ENCODE measurements around the gene TSPAN15.
"Not testable (repeated sequence)": the region's sequence is repeated elsewhere in the genome, so short reads cannot be mapped to it uniquely, and the experiment has no call there.

The TSPAN15 gene

DNA sequence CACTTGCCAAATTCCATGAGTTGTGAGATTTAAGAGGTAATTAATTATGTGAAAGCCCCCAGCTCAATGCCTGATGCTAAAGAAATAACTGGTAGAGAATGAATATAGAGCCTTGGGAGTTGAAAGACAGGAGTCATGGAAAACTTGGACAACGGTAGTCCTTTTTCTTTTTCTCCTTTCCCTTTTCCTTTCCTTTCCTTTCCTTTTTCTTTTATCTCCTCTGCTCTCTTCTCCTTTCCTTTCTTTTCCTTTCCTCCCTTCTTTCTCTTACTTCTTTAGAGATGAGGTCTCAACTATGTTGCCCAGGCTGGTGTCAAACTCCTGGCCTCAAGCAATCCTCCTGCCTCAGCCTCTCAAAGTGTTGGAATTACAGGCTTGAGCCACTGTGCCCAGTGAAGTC is 7.9 kb upstream of the TSPAN15 start:
- no peak for DNase-seq
- ATAC-seq (replicated peaks), result no peak
- peaks cover 24 to 37% of the 10 kb centered on the region in 2 donors for H3K27me3 Mint-ChIP-seq
- no peak overlapping the region for H3K4me3 Mint-ChIP-seq
- no peaks in the 10 kb centered on the region for H3K9me3 Mint-ChIP-seq
- no peaks in the 10 kb centered on the region for H3K4me1 Mint-ChIP-seq (ENCODE audit: low read depth in 2 of 2)
- no peak overlapping the region for H3K27ac Mint-ChIP-seq
- peaks cover under 1% of the 10 kb centered on the region for H3K36me3 Mint-ChIP-seq (ENCODE audit: insufficient read depth)

DNA sequence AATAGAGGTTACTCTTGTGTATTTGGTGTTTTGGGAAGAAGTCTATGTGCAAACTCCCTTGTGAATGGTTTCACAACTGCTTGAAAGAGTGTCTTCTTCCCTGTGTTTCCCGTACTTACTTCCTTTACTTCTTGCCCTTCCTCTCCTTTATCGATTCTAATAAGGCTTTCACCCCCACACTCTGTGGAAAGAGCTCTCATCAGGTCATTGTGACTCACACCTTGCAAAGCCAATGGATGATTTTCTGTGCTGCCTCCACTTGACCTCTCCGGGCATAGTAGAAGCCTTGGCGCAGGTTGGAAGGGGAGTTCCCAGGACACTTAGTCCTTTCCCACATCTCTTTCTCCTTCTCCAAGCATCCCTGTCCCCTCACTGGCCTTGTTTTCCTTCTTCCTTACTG is 6.2 kb upstream of the TSPAN15 start:
- no peak for ATAC-seq (replicated peaks)
- H3K27ac Mint-ChIP-seq, result no peak overlapping the region
- no peak for DNase-seq
- peaks cover 0 to 4% of the 10 kb centered on the region in 2 donors for H3K4me1 Mint-ChIP-seq (ENCODE audit: low read depth in 2 of 2)
- H3K4me3 Mint-ChIP-seq, result no peak overlapping the region
- peaks cover 8% of the 10 kb centered on the region for H3K36me3 Mint-ChIP-seq (ENCODE audit: insufficient read depth)
- H3K9me3 Mint-ChIP-seq, result no peaks in the 10 kb centered on the region
- peaks cover 10 to 28% of the 10 kb centered on the region in 2 donors for H3K27me3 Mint-ChIP-seq

DNA sequence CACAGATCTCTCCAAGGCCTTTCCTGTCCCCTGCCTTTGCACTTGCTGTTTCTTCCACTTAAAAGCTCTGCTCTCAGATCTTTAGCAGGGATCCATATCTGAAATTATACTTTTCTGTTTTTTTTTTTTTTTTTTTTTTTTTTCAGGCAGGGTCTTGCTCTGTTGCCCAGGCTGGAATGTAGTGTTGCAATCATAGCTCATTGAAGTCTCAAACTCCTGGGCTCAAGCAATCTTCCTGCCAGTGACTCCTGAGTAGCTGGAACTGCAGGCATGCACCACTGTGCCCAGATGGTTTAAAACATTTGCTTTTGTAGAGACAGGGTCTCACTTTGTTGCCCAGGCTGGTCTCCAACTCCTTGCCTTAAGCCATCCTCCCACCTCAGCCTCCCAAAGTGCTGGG is 5.0 kb upstream of the TSPAN15 start:
- H3K27me3 Mint-ChIP-seq, result peaks cover 10 to 27% of the 10 kb centered on the region in 2 donors
- DNase-seq (no peak), ATAC-seq (replicated peaks) (no peak)
- H3K27ac Mint-ChIP-seq, result peak overlapping the region in 1 of 2 donors; percentile 13
- no peak overlapping the region for H3K4me3 Mint-ChIP-seq
- peaks cover 9% of the 10 kb centered on the region for H3K36me3 Mint-ChIP-seq (ENCODE audit: insufficient read depth)
- no peaks in the 10 kb centered on the region for H3K9me3 Mint-ChIP-seq
- H3K4me1 Mint-ChIP-seq (ENCODE audit: low read depth in 2 of 2), result peaks cover 4 to 7% of the 10 kb centered on the region in 2 donors

DNA sequence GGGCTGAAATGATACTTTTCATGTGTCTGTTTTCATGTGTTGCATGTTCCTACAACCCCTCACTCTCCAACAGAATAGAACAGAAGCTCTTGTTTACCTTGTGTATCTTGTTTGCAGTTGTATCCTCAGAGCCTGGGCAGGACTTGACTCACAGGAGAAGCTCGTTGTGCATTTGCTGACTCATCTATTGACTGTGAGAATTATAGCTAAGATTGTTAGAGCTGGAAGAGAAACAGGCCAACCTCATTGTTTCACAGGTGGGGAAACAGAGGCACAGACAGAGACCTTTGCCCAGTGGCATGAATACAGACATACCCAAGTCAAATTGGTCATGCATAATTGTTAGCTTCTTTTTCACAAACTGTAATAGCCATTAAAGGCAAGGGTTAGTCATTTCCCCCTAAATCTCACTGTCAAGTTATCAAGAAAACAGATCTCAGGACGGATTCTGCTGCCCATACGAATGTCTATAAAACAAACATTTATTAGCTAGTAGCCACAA is 4.6 kb upstream of the TSPAN15 start:
- Mint-ChIP-seq H3K27me3 (peaks cover 5 to 22% of the 10 kb centered on the region in 2 donors), H3K4me1 (ENCODE audit: low read depth in 2 of 2) (peaks cover 7 to 10% of the 10 kb centered on the region in 2 donors), H3K9me3 (no peaks in the 10 kb centered on the region), H3K27ac (no peak overlapping the region), H3K36me3 (ENCODE audit: insufficient read depth) (peaks cover 9% of the 10 kb centered on the region), H3K4me3 (no peak overlapping the region)
- no peak for DNase-seq
- no peak for ATAC-seq (replicated peaks)

DNA sequence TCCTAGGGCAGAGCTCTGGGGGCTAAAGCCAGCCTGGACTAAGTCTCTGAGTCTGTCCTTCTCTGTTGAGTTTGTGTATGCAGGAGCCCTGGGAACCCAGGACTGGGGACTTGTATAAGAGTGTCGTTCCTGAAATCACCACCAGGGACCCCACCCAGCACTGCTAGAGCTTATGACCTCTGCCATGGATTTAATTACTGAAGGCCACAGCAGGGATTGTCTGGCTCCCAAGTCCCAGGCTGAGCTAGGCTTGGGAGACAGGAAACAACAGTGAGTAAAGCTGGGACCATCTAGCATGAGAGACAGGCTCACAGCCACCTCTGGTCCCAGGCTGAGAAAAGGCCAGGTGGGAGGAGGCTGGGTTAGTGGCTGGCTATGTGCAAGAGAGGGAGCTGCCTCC is 1.4 kb upstream of the TSPAN15 start:
- DNase-seq (peak; percentile 39 to 51 (median 48)), ATAC-seq (replicated peaks) (peak; percentile 58)
- H3K36me3 Mint-ChIP-seq (ENCODE audit: insufficient read depth), result peaks cover 9% of the 10 kb centered on the region
- peak overlapping the region in 1 of 2 donors; percentile 88 for H3K27ac Mint-ChIP-seq
- no peaks in the 10 kb centered on the region for H3K9me3 Mint-ChIP-seq
- peak overlapping the region in 1 of 2 donors; percentile 2 for H3K4me3 Mint-ChIP-seq
- H3K27me3 Mint-ChIP-seq, result peaks cover 0 to 19% of the 10 kb centered on the region in 2 donors
- H3K4me1 Mint-ChIP-seq (ENCODE audit: low read depth in 2 of 2), result peaks cover 12 to 23% of the 10 kb centered on the region in 2 donors

DNA sequence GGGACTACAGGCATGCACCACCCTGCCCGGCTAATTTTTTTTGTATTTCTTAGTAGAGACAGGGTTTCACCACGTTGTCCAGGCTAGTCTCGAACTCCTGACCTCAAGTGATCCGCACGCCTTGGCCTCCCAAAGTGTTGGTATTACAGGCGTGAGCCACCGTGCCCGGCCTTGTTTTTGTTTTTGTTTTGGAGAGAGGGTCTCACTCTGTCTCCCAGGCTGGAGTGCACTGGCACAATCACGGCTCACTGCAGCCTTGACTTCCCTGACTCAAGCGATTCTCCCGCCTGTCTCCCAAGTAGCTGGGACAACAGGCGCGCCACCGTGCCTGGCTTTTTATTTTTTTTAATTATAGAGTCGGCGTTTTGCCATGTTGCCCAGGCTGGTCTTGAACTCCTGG is 870 bp upstream of the TSPAN15 start:
- H3K9me3 Mint-ChIP-seq; ATAC-seq (replicated peaks); H3K36me3 Mint-ChIP-seq (ENCODE audit: insufficient read depth); H3K27ac Mint-ChIP-seq; DNase-seq: not testable (repeated sequence)
- Mint-ChIP-seq H3K4me3 (peak overlapping the region; percentile 85 to 89), H3K27me3 (peaks cover 0 to 16% of the 10 kb centered on the region in 2 donors), H3K4me1 (ENCODE audit: low read depth in 2 of 2) (peaks cover 12 to 23% of the 10 kb centered on the region in 2 donors)

DNA sequence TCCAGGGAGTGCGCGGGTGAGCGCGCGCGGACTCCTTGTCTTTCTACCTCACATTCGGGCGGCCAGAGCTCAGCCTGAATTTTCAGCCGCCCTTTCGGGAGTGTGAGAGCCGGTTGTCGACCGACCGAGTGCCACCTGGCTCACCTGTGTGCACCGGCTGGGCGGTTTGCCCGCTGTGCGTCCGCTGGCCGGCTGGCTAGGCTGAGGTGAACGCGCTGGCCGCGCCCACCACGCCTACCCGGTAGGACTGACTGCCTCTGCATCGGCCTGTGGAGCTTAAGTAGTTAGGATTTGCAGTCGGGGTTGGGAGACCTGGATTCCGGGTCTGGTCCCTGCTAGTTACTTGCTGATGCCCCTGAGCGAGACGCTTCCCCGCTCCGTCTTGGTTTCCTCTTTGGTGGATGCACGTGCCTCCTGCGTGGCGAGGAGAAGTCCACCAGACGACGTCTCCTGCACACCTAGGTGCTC is 553 bp downstream of the TSPAN15 start:
- peaks cover 14% of the 10 kb centered on the region for H3K36me3 Mint-ChIP-seq (ENCODE audit: insufficient read depth)
- peak overlapping the region in 1 of 2 donors; percentile 81 for H3K27ac Mint-ChIP-seq
- H3K27me3 Mint-ChIP-seq, result peaks cover 0 to 17% of the 10 kb centered on the region in 2 donors
- H3K4me1 Mint-ChIP-seq (ENCODE audit: low read depth in 2 of 2), result peaks cover 12 to 23% of the 10 kb centered on the region in 2 donors
- no peak for DNase-seq
- peak; percentile 33 for ATAC-seq (replicated peaks)
- no peaks in the 10 kb centered on the region for H3K9me3 Mint-ChIP-seq
- H3K4me3 Mint-ChIP-seq, result peak overlapping the region; percentile 85 to 89

DNA sequence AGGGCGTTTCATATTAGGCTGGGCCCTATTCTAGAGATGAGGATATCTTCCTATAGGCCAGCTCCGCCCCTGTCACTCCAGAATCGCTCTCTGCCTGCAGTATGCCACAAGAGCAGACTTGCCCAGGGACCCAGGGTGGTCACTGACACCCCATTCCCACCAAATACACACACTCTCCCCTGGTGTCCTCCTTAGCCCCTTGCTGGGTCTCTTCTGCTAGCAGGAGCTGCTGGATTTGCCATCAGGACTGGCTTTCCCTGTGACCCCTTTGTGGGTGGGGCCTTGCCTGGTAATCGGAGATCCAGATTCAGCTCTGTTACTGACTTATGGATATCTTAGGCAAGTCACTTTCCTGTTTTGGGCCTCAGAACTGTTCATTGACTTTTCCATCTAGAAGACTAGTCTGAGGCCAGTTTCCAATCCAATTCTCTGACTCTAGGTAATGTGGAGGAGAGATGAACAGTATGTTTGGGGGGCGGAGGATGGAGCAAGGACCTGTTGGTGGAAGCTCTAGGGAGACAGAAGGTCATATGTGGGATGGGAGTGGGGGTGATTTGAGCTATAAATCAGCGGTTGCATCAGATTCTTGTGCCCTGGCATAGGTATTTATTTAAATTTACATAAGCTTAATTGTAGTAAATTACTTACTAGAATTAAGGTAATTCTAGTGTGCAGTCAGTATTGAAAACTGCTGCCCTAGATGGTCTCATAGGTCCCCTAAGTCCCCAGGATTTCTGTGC is 1.6 kb downstream of the TSPAN15 start:
- peak overlapping the region; percentile 85 to 89 for H3K4me3 Mint-ChIP-seq
- ATAC-seq (replicated peaks) (no peak), DNase-seq (no peak)
- no peaks in the 10 kb centered on the region for H3K9me3 Mint-ChIP-seq
- no peak overlapping the region for H3K27ac Mint-ChIP-seq
- peaks cover 14% of the 10 kb centered on the region for H3K36me3 Mint-ChIP-seq (ENCODE audit: insufficient read depth)
- peaks cover 0 to 22% of the 10 kb centered on the region in 2 donors for H3K27me3 Mint-ChIP-seq
- peaks cover 12 to 28% of the 10 kb centered on the region in 2 donors for H3K4me1 Mint-ChIP-seq (ENCODE audit: low read depth in 2 of 2)

DNA sequence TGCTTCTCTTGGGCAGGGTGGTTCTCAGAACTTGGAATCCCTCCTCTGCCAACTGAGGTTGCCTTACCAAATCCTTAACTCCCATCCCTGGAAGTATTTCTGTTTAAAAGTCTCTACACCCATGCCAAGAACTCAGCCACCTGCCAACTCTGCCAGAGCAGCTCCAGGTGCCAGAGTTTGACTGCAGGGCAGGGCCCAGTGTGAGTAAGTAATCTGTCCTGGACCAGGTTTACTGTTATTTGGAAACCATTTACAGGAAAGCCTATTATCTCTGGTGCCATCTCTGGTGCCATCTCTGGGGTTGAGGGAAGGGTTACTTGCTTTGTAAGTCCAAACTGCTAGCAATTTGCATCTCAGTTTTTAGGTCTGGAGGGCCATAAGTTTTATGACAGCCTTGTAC is 2.5 kb downstream of the TSPAN15 start:
- H3K36me3 Mint-ChIP-seq (ENCODE audit: insufficient read depth), result peaks cover 12% of the 10 kb centered on the region
- H3K27ac Mint-ChIP-seq, result no peak overlapping the region
- peaks cover 0 to 16% of the 10 kb centered on the region in 2 donors for H3K27me3 Mint-ChIP-seq
- no peaks in the 10 kb centered on the region for H3K9me3 Mint-ChIP-seq
- no peak overlapping the region for H3K4me3 Mint-ChIP-seq
- H3K4me1 Mint-ChIP-seq (ENCODE audit: low read depth in 2 of 2), result peaks cover 12 to 29% of the 10 kb centered on the region in 2 donors
- ATAC-seq (replicated peaks) (no peak), DNase-seq (no peak)

DNA sequence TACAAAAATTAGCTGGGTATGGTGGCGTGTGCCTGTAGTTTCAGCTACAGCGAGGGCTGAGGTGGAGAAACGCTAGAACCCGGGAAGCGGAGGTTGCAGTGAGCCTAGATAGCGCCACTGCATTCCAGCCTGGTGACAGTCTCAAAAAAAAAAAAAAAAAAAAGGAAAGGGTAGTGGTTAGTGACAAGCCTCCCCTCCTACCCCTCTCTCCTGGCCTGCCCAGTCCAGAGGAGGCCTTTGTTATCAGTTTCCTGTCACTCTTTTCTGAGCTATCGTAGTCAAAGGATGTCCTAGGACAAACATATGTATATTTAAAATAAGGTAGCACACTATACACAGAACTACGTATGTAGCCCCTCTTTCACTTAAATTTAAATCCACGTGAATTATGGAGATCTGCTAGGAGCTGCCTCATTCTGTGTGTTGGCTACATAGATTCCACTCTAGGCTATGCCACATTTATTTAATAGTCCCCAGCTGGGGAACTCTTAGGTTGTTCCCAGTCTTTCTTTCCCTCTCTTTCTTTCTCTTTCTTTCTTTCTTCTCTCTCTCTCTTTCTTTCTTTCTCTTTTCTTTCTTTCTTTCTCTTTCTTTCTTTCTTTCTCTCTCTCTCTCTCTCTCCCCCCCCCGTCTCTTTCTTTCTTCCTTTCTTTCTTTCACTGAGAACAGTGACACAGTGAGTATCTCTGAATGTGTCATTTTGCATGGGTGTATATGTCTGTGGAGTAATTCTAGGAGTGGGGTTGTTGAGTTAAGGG is 3.9 kb downstream of the TSPAN15 start:
- no peak overlapping the region for H3K27ac Mint-ChIP-seq
- no peaks in the 10 kb centered on the region for H3K9me3 Mint-ChIP-seq
- ATAC-seq (replicated peaks), result no peak
- H3K36me3 Mint-ChIP-seq (ENCODE audit: insufficient read depth), result peaks cover 5% of the 10 kb centered on the region
- no peak overlapping the region for H3K4me3 Mint-ChIP-seq
- no peak for DNase-seq
- H3K27me3 Mint-ChIP-seq, result peaks cover 0 to 16% of the 10 kb centered on the region in 2 donors
- H3K4me1 Mint-ChIP-seq (ENCODE audit: low read depth in 2 of 2), result peaks cover 12 to 27% of the 10 kb centered on the region in 2 donors

DNA sequence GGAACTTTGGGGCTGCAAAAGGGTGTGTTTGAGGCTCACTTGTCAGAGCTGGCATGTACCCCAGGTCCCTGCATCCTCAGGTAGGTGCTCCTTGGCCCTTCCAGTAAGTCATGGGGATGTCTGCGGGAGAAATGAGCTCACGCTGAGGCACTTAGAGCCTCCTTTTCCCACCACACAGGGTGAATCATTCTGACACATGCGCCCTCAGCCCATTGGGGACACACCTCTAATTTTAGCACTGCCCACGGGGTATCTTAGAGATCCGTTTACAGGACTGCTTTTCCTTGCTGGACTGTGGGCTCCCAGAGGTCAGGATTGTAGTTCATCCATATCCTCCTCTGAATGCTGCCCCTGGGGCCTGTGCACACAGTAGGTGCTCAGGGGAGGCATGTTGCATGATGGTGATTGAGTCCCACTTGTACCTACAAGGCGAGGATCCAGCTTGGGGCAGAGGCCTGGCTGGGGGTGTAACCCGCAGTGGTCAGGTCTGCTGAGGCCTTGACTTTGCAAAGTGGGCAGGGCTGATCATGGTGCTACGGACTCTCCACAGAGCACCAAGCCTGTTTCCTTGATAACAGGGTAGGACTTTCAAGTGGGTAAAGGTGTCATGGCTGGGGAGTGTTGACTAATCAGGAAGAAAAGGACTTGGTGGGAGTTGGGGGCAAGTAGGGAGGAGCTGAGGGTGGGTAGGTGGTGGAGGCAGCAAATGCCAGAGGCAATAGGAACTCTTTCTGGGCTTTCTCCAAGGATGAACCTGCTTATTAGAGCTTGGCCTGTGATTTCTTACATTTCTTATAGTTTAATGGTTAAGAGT is 5.8 kb downstream of the TSPAN15 start:
- peaks cover 5% of the 10 kb centered on the region for H3K36me3 Mint-ChIP-seq (ENCODE audit: insufficient read depth)
- H3K4me1 Mint-ChIP-seq (ENCODE audit: low read depth in 2 of 2), result peaks cover 1 to 24% of the 10 kb centered on the region in 2 donors
- peak overlapping the region in 1 of 2 donors; percentile 82 for H3K27ac Mint-ChIP-seq
- H3K27me3 Mint-ChIP-seq, result peaks cover 0 to 16% of the 10 kb centered on the region in 2 donors
- peak overlapping the region in 1 of 2 donors; percentile 22 for H3K4me3 Mint-ChIP-seq
- DNase-seq (no peak), ATAC-seq (replicated peaks) (no peak)
- H3K9me3 Mint-ChIP-seq, result no peaks in the 10 kb centered on the region

DNA sequence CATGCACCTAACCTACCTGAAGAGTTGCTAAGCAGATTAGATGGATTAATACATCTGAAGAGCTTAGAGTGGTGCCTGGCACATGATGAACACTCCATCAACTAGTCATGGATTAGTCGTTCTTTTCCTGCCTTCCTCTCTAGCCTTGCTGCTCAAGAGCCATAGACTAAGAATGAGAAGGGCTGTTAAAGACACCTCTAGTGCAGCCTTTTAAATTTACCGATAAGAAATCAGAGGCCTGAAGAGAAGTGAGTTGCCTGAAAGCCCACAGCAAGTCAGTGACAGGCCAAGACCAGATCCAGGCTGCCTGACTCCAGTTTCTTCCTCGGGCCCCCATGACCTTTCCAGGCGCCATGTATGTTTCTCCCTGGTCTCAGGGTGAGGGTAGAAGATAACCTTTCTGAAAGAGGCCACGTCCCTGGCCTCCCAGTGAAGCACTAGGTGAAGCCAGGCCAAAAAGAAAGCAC is 6.5 kb downstream of the TSPAN15 start:
- Mint-ChIP-seq H3K27ac (no peak overlapping the region), H3K4me1 (ENCODE audit: low read depth in 2 of 2) (peaks cover 0 to 22% of the 10 kb centered on the region in 2 donors), H3K27me3 (peaks cover 0 to 16% of the 10 kb centered on the region in 2 donors), H3K36me3 (ENCODE audit: insufficient read depth) (peaks cover 5% of the 10 kb centered on the region), H3K9me3 (no peaks in the 10 kb centered on the region), H3K4me3 (no peak overlapping the region)
- ATAC-seq (replicated peaks) (no peak), DNase-seq (no peak)

Measured in effector memory CD8-positive, alpha-beta T cell (primary cell).